DMS53 treated with DMSO at 0.1 percent for 48 hours (cell line): ENCODE measurements around the gene SLC5A12.
A peak's percentile ranks its signal among the peaks of the same experiment; 100 is the strongest.

Source experiments
- DNase-seq: peaks from one replicate; lab custom pipeline; 2025; ENCODE audit not compliant: unreplicated experiment; lab: John Stamatoyannopoulos, UW

The SLC5A12 gene, protein sequence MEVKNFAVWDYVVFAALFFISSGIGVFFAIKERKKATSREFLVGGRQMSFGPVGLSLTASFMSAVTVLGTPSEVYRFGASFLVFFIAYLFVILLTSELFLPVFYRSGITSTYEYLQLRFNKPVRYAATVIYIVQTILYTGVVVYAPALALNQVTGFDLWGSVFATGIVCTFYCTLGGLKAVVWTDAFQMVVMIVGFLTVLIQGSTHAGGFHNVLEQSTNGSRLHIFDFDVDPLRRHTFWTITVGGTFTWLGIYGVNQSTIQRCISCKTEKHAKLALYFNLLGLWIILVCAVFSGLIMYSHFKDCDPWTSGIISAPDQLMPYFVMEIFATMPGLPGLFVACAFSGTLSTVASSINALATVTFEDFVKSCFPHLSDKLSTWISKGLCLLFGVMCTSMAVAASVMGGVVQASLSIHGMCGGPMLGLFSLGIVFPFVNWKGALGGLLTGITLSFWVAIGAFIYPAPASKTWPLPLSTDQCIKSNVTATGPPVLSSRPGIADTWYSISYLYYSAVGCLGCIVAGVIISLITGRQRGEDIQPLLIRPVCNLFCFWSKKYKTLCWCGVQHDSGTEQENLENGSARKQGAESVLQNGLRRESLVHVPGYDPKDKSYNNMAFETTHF

DNA sequence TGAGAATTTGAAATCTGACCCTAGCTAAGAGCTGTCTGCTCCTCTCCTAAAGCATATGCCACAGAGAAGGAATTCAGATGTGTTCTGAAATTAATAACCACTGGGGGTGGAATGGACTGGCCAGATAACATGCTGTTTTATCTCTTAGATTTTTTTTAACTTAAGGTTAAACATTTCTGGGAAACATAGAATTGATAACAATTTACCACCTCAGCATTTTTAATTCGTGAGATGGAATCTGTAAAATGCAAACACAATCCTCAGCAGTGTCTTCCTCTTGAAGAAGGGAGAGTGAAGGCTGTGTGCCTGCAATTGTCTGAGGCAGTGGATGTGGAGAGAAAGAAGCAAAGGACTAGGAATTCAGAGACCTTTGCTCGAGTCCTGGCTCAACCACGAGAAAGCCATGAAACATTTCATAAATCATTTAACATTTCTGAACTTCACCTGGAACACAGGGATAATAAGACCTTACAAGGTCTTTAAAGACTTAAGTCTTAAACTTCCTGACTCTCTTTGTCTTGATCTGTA is at the start of gene SLC5A12:
Gene SLC5A12, minus strand, starts transcription at position 113 of the 528 bp plus-strand sequence. CDS start 346 bp downstream, outside the sequence.
- no peak for DNase-seq

DNA sequence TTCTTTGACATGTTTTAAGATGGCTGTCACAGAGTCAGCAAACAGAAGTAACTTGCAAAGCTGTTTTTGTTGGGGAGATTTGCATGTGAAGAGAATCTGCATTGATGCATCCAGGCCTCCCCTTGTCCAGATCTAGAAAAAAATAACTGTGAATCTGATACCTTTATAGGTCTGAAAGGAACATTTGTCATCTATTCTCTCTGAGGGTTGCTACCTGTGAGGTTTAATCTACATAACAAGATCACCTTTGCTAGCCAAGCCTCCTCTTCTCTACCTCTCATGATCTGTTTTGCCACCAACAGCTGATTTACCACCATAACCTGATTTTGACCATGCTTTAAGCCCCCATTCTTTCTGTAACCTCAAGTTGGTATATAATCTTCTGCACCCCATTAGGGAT is 47.2 kb upstream of the SLC5A12 start:
- no peak for DNase-seq

DNA sequence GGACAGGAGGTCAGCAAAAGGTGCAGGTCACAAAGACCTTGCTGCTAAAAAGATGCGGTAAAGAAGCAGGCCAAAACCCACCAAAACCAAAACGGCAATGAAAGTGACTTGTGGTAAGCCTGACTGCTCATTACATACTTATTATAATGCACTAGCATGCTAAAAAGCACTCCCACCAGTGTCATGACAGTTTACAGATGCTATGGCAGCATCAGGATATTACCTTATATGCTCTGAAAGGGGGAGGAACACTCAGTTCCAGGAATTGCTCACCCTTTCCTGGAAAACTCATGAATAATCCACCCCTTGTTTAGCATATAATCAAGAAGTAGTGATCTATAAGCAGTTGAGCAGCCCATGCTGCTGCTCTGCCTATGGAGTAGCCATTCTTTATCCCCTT is 45.2 kb upstream of the SLC5A12 start:
- DNase-seq: no peak

DNA sequence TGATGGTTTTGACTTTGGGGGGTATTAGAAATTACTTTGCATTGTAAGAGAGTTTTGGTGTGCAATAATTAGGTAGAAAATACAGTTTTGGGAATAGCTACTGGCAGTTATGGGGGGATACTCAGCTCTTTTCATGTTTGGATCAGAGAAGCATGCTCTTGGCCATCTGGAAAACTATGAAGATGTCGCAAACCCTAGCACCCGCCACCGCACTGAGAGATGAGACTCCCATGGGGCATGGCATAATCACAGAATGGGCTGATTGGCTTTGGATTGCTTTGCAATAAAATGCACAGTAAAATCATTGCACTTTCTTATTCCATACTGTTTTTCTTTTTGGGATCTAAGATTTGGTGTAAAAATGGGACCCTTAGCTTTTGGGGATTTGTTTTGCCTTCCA is 43.5 kb upstream of the SLC5A12 start:
- DNase-seq: no peak

DNA sequence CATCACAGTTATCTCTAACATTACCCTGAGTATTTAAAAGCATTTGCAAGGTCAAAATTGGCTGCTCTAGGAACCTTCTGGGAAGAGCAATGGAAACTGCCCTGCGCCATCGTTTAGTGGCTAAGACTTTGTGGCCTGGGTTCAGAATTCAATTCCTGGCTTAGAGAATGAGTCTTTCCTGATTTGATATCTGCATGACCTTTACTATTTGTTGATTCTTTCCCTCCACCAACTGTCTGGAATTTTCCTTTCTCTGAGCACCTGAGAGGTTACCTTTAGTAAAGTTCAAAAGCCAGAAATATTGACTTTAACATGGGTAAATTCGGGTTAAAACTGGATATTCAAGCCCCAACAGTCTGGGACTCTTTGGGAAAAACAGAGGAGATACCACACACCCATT is 43.0 kb upstream of the SLC5A12 start:
- DNase-seq: no peak

DNA sequence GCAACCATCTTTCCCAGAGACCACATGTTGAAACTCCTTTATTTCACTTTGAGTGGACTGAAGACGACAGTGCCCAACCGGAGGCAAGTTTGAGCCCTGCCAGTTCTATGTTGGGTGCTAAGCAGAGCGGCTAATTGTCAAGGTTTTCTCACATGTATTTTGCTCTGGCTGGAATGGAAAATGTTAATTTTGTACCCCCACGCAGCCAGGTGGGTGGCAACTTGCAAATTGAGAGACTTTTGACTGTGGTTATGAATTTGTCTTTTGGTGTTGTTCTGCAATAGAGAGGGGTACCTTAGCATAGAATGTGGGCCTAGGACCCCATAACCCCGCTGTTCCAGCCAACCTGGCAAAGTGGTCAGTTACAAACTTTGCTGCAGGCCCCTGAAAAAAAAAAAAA is 42.5 kb upstream of the SLC5A12 start:
- DNase-seq: no peak

DNA sequence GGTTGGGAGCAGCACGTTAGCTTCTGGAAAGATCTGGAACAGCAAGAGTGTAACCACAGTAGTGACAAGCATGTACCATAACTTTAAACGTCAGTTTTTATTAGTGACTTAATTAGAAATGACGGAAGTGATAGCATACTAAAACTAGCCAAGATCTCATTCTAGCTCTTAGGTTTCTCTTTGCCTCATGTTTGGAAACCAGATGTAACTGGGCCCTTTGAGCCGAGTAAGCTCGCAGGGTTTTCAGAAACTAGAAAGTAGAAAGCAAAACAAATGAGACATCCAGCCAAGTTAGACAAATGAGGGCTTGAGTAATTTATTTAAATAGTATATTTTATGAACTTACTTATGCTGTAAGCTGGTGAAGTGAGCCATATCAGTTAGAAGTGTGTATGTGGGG is 40.2 kb upstream of the SLC5A12 start:
- DNase-seq: no peak

DNA sequence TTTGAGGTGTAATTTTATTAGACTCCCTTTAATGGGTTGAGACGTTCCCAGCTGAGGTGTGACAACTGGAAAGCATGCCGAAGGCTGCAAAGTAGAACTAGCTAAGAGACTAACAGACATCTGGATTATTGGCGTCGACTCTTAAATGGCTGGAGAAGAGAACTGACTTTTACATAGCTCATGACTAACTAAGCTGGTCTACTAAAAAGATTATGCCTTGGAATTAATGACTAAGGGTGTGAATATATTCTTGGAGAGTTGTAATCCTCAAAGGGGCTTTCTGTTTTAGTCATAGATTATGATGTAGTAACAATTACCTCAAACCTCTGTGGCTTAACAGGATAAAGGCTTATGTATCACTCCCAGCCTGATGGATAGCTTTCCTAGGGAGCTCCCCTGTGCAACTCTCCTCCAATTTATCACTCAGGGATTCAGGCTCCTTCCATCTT is 39.5 kb upstream of the SLC5A12 start:
- DNase-seq: no peak

DNA sequence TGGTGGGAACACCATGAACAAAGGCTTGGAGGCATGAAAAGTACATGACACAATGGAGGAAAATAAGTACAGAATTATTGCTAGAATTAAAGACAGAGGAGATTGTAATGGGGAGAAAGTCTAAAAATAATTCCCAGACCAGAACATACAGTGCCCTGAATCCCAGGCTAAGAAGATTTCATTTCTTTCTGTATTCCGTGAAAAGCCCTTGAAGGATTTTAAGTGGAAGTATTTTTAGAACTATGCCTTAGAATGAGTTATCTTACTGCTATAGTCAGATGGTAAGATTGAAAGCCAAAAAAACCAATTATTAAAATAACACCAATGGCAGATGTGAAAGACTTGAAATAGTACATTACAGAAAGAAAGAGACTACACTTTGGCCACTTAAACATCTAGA is 36.1 kb upstream of the SLC5A12 start:
- DNase-seq: no peak

DNA sequence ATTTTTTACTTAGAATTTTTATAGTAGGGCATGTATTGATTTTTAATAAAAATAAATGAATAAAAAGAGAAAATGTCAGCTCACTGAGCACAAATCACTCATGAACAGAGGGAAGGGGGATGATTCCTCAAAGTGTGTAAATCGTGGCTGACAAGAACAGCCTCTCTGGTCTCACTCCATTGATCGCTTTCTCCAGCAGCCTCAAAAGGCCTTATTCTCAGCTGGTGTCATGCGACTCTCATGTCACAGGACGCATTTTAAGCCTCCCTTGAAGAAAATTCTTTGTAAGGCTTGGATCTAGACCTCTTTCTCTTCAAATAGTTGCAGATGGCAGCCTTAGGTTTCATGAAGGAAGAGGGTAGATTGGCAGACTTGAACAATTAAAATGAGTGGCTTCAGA is 33.9 kb upstream of the SLC5A12 start:
- no peak for DNase-seq

DNA sequence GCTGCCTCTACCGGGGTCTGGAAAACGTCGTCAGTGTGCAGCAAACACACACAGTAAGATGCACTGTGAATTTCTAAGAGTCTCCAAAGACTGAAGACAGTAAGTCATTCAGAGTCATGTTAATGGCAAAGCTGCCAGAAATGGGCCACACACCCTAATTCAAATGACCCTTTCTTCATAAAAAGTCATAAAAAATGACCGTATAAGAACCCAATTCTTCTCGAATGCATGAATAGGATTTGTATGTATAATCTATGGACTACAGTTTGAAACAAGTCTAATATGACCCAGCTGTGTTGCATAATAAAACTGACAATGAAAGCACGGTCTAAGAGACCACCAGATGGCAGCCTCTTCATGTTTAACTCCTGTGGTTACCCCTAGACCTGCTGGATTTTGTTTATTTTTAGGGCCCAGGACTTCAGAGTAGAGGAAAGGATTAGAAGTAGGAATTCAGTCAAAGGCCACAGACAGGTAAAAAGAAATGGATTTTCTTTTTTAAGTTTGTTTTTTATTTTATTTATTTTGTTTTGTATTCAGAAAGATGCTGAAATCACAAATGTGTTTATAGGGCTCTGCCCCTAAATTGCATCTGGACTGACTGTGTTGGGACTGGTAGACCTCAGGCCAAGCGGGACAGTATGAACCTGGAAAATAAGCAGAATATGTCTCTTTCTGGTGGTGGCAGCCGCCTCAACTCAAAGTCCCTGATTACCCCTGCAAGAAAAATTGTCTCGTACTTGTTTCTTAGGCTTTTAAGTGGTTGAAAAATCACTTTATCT is 32.1 kb upstream of the SLC5A12 start:
- DNase-seq: peak; percentile 48

DNA sequence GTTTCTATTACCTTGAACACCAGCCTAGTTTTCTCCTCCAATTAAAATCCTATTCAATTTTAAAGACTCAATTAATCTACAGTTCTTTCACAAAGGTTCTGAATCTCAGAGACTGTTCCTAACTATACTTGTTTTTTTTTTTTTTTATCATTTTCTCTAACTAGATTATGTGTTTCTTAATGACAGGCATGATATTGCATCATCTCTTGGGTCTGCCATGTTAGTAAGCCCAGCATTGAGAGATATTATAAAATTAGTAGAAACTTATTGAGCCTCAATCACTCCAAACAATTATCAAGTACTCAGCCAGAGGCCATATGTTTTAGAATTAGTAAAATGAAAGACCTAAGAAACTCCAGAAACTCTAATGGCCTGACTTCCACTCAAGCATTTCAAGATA is 28.1 kb upstream of the SLC5A12 start:
- DNase-seq: no peak

DNA sequence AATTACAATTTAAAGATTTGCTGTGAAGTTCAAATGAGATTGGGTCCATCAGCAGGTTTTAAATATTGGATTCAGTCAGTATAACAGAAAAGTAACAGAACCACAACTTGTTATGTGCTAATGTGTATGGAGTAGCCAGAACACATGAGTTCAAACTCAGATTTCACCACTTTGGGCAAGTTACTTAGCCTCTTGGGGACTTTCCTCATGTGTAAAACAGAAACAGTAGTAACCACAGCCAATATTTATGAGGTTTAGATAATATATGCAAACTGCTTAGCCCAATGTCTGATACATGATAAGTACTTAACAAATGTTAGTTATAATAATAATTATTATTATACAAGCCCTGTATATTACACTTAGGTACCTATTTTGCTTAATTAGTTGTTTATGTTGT is 21.8 kb upstream of the SLC5A12 start:
- no peak for DNase-seq

DNA sequence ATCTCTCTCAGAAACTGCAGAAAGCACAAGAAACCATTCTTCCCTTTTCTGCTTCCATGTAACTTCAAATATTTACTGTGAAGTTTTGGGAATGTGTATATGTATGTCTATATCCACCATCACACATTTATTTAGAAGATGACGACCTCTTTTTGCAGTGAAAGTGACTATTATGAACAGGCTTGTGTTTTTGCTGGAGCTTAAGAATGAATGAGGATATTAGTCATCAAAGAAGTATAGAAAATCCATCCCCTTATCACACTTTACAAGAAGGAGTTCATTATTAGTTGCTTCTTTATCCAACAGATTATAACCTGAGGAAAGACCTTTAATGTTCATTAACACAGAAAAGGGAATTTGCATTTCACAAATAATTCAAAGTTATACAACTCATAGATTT is 21.1 kb upstream of the SLC5A12 start:
- no peak for DNase-seq

DNA sequence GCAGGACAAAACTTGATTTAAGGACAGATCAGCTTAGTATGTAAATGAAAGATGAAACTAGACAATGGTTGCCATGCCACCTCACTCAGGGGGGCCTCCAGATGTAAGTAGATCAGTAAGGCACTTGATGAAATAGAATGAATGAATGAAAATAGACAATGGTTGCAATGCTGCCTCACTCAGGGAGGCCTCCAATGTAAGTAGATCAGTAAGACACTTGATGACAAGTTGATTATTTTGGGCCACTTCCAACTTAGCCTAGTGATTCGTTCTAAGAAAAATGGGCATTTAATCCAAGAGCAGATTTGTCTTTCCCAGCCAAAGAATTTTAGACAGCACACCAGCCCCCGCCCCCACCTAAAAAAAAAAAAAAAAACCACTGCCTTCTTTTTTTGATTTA is 19.2 kb upstream of the SLC5A12 start:
- DNase-seq: peak; percentile 1

DNA sequence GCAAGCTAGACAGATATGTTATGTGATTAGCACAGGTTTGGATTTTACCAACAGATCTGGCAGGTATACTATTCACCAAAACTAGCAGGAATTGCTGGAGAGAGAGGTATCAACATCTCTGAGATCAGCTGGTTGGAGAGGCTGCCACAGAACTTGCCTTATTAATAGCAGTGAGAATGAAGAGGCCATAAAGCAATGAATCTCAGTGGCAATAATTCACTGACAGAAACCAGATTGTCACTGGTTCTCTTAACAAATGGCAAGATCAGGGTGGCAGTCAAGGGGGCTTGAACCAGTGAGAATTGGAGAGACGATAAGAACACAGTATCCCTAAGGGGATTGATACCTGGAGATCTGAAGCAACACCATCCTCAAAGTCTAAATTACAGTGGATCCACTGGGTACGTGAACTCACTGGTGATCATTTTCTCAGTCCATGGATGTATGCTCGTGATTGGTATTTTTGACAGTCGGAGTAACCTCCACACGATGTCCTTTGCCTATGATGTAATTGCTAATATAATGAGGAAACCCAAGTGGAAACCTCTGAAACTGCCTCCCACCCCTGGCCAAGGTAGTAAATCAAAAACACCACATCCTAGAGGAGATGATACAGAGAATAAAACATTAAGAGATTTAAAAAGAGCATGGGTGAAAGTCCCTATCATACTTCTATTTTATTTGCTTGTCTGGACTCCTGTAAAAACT is 17.7 kb upstream of the SLC5A12 start:
- DNase-seq: no peak

DNA sequence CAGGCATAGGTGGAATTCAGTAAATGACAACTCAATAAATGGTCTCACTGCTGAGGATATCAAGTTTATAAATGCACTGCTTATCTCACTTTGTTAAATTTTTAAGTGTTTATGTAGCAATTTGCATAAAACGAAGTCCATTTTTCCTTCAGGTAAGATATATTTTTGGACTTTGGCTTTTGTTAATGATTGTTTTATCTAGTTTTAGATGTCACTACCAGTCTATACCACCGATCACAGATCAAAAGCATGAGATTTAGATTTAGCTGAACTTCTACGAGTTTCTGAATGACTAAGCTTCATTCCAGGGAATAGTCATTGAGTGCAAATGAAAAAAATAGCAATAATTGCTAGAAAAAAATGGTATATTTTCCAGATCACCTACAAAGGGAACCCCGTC is 12.8 kb upstream of the SLC5A12 start:
- DNase-seq: no peak

DNA sequence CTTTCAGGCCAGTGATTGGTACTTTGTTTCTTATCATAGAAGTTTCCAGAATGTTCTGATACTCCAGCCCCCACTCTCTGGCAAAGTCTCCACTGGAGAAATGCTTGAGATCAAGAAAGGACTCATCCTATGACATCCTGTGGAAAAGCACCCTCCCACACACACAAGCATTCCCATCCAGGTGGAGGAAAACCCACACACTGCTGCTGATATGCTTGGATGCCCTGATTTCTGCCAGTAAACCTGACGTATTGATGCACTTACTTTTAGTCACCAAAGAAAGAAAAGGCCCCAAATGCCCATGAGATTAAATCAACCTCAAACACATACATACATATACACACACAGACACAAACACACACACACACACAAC is 9.2 kb upstream of the SLC5A12 start:
- no peak for DNase-seq

DNA sequence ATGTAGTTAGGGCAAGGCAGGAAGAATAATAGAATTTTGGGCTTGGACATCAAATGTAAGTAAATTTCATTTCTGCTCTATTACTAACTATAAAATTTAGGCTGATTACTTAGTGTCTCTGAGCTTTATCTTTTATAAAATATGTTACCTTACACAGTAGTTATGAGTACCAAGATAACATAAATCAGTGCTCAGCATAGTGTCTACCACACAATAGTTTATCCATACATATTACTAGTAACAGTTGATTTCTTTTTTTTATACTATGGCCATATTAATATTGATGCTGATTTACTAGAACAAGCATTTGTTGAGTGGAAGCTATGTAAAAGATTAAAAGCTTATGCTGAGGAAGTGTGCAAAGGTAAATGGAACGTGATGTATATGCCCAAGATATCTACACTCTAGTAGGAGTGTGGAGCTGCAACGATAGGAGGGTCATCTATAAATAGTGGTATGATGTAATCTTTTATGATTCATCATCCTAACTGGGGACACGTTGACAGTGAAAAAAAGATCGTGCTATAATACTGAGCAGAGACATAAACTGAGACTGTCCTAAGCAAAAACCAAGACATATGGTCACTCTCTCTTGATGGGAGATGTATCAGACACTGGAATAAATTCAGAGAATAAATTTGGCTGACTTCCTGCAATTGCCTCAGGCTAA is 8.7 kb upstream of the SLC5A12 start:
- peak; percentile 25 for DNase-seq

DNA sequence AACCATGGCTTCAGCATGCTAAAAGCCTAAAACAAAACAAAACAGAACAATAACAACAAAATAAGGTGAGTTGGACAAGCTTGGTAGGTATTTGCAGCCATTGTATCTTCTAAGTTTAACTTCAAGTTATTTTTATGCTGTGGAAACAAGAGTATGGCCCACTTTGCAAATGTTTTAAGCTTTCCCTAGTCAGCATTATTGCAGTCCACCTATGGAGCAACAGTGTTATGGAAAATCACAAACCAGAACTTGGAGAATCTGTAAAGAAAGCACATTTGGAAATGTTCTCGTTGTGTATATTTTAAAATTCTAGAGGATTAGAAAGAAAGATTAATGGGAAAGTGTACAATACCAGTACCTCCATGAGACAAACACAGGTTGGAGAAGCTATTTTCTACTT is 7.4 kb upstream of the SLC5A12 start:
- no peak for DNase-seq

DNA sequence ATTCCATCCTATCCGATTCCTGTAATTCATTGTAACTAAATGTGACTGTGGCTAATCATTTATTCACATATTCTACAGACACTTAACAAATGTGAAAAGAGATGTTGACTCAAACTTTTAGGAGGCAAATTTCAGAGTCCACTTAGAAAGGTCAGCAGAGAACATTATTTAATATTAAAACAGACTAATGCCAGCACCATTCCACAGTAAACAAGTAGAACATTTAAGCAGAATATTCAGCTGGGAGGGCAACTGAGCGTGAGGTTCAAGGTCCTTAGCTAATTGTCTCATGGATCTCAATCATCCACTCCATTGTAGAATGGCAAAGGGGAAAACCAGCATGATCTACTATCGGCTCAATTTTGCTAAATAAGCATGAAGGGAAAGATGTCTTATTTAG is 5.1 kb upstream of the SLC5A12 start:
- DNase-seq: no peak
